Esophagus muscularis mucosa (tissue), 4 donors: ENCODE results near the gene EFL1.
"Not testable (repeated sequence)": the region's sequence is repeated elsewhere in the genome, so short reads cannot be mapped to it uniquely, and the experiment has no call there.

Experiments used
- CTCF ChIP-seq, 3 experiments: fragments of 200-600 bp in 2 of 3; fragments of 450-650 bp in 1 of 3; sonication (generic) in 2 of 3; IDR thresholded peaks; one replicate each; pipeline ENCODE4 v1.5.1; 2017 to 2019; ENCODE audit warnings: antibody characterized with exemption in 3 of 3, mild to moderate bottlenecking in 2 of 3, moderate library complexity in 1 of 3
- EP300 ChIP-seq: sonication (generic); formaldehyde crosslinking; IDR thresholded peaks from one replicate; pipeline ENCODE4 v1.6.1; 2017; ENCODE audit warnings: antibody characterized with exemption
- POLR2A ChIP-seq: fragments of 450-650 bp; IDR thresholded peaks from one replicate; pipeline ENCODE4 v1.6.1; 2017; ENCODE audit warnings: antibody characterized with exemption, moderate library complexity, mild to moderate bottlenecking, low read depth
- POLR2AphosphoS5 ChIP-seq, 2 donors: sonication (generic); formaldehyde crosslinking; IDR thresholded peaks; one replicate each; pipeline ENCODE4 v1.6.1; 2017; ENCODE audit warnings: antibody characterized with exemption in 2 of 2

- not testable (repeated sequence) for TF ChIP-seq CTCF (IDR thresholded peaks at IDR 0.05); POLR2A; POLR2AphosphoS5 (IDR thresholded peaks at IDR 0.05); EP300
These were observed 23.9 kb upstream of the EFL1 start for GRCh38 chr15:82286475-82286874.
